ENCODE measurements around the gene SLC7A7.

GRCh38 chr14:22798528-22798927 is 16.7 kb downstream of the SLC7A7 start:
- TF ChIP-seq CTCF (tag by site-specific recombination; IDR thresholded peaks at IDR 0.05) = no peak
- no peak for TF ChIP-seq ZNF24 (tag by site-specific recombination; IDR thresholded peaks at IDR 0.05)
- TF ChIP-seq, protein P1, sequence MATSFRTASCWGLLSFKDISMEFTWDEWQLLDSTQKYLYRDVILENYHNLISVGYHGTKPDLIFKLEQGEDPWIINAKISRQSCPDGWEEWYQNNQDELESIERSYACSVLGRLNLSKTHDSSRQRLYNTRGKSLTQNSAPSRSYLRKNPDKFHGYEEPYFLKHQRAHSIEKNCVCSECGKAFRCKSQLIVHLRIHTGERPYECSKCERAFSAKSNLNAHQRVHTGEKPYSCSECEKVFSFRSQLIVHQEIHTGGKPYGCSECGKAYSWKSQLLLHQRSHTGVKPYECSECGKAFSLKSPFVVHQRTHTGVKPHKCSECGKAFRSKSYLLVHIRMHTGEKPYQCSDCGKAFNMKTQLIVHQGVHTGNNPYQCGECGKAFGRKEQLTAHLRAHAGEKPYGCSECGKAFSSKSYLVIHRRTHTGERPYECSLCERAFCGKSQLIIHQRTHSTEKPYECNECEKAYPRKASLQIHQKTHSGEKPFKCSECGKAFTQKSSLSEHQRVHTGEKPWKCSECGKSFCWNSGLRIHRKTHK (tag by site-specific recombination; IDR thresholded peaks at IDR 0.05) = no peak
- TF ChIP-seq, protein P2, sequence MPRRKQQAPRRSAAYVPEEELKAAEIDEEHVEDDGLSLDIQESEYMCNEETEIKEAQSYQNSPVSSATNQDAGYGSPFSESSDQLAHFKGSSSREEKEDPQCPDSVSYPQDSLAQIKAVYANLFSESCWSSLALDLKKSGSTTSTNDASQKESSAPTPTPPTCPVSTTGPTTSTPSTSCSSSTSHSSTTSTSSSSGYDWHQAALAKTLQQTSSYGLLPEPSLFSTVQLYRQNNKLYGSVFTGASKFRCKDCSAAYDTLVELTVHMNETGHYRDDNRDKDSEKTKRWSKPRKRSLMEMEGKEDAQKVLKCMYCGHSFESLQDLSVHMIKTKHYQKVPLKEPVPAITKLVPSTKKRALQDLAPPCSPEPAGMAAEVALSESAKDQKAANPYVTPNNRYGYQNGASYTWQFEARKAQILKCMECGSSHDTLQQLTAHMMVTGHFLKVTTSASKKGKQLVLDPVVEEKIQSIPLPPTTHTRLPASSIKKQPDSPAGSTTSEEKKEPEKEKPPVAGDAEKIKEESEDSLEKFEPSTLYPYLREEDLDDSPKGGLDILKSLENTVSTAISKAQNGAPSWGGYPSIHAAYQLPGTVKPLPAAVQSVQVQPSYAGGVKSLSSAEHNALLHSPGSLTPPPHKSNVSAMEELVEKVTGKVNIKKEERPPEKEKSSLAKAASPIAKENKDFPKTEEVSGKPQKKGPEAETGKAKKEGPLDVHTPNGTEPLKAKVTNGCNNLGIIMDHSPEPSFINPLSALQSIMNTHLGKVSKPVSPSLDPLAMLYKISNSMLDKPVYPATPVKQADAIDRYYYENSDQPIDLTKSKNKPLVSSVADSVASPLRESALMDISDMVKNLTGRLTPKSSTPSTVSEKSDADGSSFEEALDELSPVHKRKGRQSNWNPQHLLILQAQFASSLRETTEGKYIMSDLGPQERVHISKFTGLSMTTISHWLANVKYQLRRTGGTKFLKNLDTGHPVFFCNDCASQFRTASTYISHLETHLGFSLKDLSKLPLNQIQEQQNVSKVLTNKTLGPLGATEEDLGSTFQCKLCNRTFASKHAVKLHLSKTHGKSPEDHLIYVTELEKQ (tag by site-specific recombination; IDR thresholded peaks at IDR 0.05; ENCODE audit: borderline replicate concordance) = no peak
- TF ChIP-seq ZNF791 (tag by site-specific recombination; IDR thresholded peaks at IDR 0.05) = no peak
